Heart left ventricle (tissue), 13 donors: ENCODE results near the gene DIS3L2.

Experiments
- CTCF ChIP-seq, 12 donors: fragments of 200-600 bp; sonication (generic) in 4 of 12; IDR thresholded peaks; one replicate each; pipeline versions ENCODE4 v1.5.0 to v1.8.0; 2018 to 2022; ENCODE audit warnings: antibody characterized with exemption in 12 of 12, mild to moderate bottlenecking in 5 of 12
- POLR2A ChIP-seq, 2 donors: fragments of 450-650 bp; IDR thresholded peaks; one replicate each; pipeline ENCODE4 v1.6.1; 2017; ENCODE audit warnings: antibody characterized with exemption in 2 of 2, mild to moderate bottlenecking in 2 of 2, moderate library complexity in 2 of 2
- donor health status: ischemic (EF 13 %, LVEDD 7.1; RV severe dilation, severe dysfunction).
- donor health status: DM: no; HTN: yes; CAD: no.
- donor health status: DM: no; HTN: no; CAD: no.
- donor health status: ischemic (EF 25% LVEDD 6.9; RV normal size, moderate dysfunction).
- donor health status: ischemic (EF 25% LVEDD 5.7; RV mildly dilated, moderate dysfunction).
- donor health status: ischemic (EF 35%, LVEDD 5.7; RV mildly dilated, moderate dysfunction).
- donor health status: nonischemic (EF 11% LVEDD 7.7; RV severe dilation, severe dysfunction).
- donor health status: DM: yes; HTN: yes; CAD: no.
- donor health status: PGD.
- donor health status: ischemic (EF 29% LVEDD 5.4; RV normal size, mild dysfunction).
- donor health status: nonischemic (EF 23%, LVEDD 6.1; RV moderate dilation, normal function).

GRCh38 chr2:232375164-232375563, 413.7 kb downstream of the DIS3L2 start:
- TF ChIP-seq CTCF (IDR thresholded peaks at IDR 0.05), result no peak
- TF ChIP-seq POLR2A (IDR thresholded peaks at IDR 0.05), result no peak
